ENCODE data around the gene CASTOR2.
"Not testable (repeated sequence)": the region's sequence is repeated elsewhere in the genome, so short reads cannot be mapped to it uniquely, and the experiment has no call there.

DNA sequence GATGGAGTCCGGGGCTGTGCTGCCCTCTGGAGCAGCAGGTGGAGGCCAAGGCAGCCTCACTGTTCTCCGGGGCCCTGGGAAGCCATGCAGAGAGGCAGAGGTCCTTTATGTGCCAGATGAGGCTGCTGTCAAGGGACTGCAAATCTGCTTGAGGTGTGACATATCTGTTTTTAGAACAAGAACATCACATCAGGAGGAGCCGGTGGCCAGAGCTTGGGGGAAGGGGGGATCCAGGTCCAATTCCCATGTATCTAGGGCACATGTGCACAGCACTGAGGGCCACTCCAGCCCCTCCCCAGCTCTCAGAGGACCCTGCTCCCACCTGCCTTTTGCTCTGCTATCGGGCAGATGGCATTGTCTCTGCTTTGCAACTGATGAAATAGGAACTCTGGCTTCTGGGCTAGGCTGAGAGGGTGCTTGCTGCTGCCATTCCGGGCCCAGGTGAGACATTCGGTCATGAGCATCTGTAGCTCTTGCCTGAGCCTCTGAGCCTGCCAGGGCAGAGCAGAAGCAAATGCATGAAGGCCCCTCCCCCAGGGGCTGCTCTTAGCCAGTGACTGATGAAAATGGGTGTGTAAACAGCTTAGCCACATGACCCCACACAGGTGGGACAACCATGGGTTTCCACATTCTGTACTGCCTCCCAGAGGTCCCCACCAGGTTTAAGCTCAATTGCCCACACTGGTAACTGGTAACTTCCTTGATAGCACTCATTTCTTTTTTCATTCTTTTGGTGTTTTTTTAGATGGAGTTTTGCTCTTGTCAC, 32.8 kb upstream of the CASTOR2 start:
- TF ChIP-seq, protein P1, sequence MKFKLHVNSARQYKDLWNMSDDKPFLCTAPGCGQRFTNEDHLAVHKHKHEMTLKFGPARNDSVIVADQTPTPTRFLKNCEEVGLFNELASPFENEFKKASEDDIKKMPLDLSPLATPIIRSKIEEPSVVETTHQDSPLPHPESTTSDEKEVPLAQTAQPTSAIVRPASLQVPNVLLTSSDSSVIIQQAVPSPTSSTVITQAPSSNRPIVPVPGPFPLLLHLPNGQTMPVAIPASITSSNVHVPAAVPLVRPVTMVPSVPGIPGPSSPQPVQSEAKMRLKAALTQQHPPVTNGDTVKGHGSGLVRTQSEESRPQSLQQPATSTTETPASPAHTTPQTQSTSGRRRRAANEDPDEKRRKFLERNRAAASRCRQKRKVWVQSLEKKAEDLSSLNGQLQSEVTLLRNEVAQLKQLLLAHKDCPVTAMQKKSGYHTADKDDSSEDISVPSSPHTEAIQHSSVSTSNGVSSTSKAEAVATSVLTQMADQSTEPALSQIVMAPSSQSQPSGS (CRISPR knock-in tag; IDR thresholded peaks at IDR 0.05) = not testable (repeated sequence)
- TF ChIP-seq ZNF292 (CRISPR knock-in tag; IDR thresholded peaks at IDR 0.05; ENCODE audit: borderline replicate concordance, low read depth); FOXA3 (CRISPR knock-in tag; IDR thresholded peaks at IDR 0.05); ZFX (CRISPR knock-in tag; IDR thresholded peaks at IDR 0.05; ENCODE audit: low read depth); TRIM24 (CRISPR knock-in tag; IDR thresholded peaks at IDR 0.05); ZNF253 (CRISPR knock-in tag; IDR thresholded peaks at IDR 0.05; ENCODE audit: borderline replicate concordance); RCOR2 (CRISPR knock-in tag; IDR thresholded peaks at IDR 0.05): not testable (repeated sequence)
- TF ChIP-seq, protein P2, sequence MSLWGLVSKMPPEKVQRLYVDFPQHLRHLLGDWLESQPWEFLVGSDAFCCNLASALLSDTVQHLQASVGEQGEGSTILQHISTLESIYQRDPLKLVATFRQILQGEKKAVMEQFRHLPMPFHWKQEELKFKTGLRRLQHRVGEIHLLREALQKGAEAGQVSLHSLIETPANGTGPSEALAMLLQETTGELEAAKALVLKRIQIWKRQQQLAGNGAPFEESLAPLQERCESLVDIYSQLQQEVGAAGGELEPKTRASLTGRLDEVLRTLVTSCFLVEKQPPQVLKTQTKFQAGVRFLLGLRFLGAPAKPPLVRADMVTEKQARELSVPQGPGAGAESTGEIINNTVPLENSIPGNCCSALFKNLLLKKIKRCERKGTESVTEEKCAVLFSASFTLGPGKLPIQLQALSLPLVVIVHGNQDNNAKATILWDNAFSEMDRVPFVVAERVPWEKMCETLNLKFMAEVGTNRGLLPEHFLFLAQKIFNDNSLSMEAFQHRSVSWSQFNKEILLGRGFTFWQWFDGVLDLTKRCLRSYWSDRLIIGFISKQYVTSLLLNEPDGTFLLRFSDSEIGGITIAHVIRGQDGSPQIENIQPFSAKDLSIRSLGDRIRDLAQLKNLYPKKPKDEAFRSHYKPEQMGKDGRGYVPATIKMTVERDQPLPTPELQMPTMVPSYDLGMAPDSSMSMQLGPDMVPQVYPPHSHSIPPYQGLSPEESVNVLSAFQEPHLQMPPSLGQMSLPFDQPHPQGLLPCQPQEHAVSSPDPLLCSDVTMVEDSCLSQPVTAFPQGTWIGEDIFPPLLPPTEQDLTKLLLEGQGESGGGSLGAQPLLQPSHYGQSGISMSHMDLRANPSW (CRISPR knock-in tag; IDR thresholded peaks at IDR 0.05; ENCODE audit: borderline replicate concordance) = not testable (repeated sequence)
- TF ChIP-seq, protein P3, sequence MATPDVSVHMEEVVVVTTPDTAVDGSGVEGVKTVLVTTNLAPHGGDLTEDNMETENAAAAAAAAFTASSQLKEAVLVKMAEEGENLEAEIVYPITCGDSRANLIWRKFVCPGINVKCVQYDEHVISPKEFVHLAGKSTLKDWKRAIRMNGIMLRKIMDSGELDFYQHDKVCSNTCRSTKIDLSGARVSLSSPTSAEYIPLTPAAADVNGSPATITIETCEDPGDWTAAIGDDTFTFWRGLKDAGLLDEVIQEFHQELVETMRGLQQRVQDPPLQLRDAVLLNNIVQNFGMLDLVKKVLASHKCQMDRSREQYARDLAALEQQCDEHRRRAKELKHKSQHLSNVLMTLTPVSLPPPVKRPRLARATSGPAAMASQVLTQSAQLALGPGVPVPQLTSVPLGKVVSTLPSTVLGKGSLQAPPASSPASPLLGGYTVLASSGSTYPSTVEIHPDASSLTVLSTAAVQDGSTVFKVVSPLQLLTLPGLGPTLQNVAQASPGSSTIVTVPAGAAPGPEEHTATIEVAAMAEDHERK (CRISPR knock-in tag; IDR thresholded peaks at IDR 0.05; ENCODE audit: low read depth) = not testable (repeated sequence)
- TF ChIP-seq, protein P4, sequence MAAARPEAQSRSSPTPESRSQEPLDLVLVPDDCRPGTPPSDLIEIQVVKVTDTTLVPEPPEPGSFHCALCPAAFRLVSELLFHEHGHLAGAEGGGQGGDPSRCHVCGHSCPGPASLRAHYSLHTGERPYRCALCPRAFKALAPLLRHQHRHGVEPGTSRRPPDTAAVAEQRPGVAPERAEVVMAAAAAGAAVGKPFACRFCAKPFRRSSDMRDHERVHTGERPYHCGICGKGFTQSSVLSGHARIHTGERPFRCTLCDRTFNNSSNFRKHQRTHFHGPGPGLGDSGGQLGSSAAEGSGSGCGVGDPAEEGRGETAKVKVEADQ (CRISPR knock-in tag; IDR thresholded peaks at IDR 0.05; ENCODE audit: borderline replicate concordance) = not testable (repeated sequence)
- TF ChIP-seq, protein P5, sequence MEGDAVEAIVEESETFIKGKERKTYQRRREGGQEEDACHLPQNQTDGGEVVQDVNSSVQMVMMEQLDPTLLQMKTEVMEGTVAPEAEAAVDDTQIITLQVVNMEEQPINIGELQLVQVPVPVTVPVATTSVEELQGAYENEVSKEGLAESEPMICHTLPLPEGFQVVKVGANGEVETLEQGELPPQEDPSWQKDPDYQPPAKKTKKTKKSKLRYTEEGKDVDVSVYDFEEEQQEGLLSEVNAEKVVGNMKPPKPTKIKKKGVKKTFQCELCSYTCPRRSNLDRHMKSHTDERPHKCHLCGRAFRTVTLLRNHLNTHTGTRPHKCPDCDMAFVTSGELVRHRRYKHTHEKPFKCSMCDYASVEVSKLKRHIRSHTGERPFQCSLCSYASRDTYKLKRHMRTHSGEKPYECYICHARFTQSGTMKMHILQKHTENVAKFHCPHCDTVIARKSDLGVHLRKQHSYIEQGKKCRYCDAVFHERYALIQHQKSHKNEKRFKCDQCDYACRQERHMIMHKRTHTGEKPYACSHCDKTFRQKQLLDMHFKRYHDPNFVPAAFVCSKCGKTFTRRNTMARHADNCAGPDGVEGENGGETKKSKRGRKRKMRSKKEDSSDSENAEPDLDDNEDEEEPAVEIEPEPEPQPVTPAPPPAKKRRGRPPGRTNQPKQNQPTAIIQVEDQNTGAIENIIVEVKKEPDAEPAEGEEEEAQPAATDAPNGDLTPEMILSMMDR (CRISPR knock-in tag; IDR thresholded peaks at IDR 0.05) = not testable (repeated sequence)

Data from HepG2 (cell line).